Adrenal gland (tissue), 12 donors: ENCODE data around the gene CCDC146. TPM values are rescaled to one million over a fixed set of nuclear protein-coding genes. Genes with fewer than 3 reads are reported as not detected.
A peak's percentile ranks its signal among the peaks of the same experiment; 100 is the strongest.

Experiments
- DNase-seq, 7 donors: peaks; one replicate each; pipeline ENCODE4 v3.0.0-alpha.2; 2019 to 2020
- H3K27ac ChIP-seq, 5 donors: fragments of 200-600 bp; sonication (generic) in 4 of 5; 1 replicate in 3 of 5; 2 replicates in 2 of 5; pipeline versions ENCODE4 v1.5.1 to v1.8.0; 2016 to 2020; ENCODE audit warnings: mild to moderate bottlenecking in 1 of 5
- H3K27me3 ChIP-seq: fragments of 200-600 bp; 2 replicates; pipeline ENCODE4 v1.8.0; 2021
- H3K36me3 ChIP-seq, 2 donors: fragments of 200-600 bp; replicated peaks in 1 of 2; 1 replicate in 1 of 2; 2 replicates in 1 of 2; pipeline versions ENCODE4 v1.5.1 to v1.8.0; 2018 to 2022
- H3K4me1 ChIP-seq, 2 donors: fragments of 200-600 bp; replicated peaks in 1 of 2; 1 replicate in 1 of 2; 2 replicates in 1 of 2; pipeline versions ENCODE4 v1.5.1 to v1.8.0; 2018 to 2021
- H3K4me3 ChIP-seq, 4 donors: fragments of 200-600 bp; sonication (generic) in 3 of 4; one replicate each; pipeline ENCODE4 v1.5.1; 2016 to 2018
- H3K9me3 ChIP-seq, 3 donors: fragments of 200-600 bp; sonication (generic) in 1 of 3; replicated peaks in 1 of 3; 1 replicate in 2 of 3; 2 replicates in 1 of 3; pipeline versions ENCODE4 v1.5.1 to v1.8.0; 2016 to 2021
- CTCF ChIP-seq, 6 experiments: fragments of 450-650 bp in 4 of 6; fragments of 200-600 bp in 2 of 6; sonication (generic) in 1 of 6; IDR thresholded peaks; 1 replicate in 5 of 6; 2 replicates in 1 of 6; pipeline versions ENCODE4 v1.5.1 to v1.8.0; 2016 to 2021; ENCODE audit warnings: antibody characterized with exemption in 6 of 6, mild to moderate bottlenecking in 2 of 6, moderate library complexity in 1 of 6
- POLR2A ChIP-seq, 2 donors: fragments of 450-650 bp; IDR thresholded peaks; one replicate each; pipeline ENCODE4 v1.6.1; 2017; ENCODE audit warnings: antibody characterized with exemption in 2 of 2, mild to moderate bottlenecking in 2 of 2, moderate library complexity in 1 of 2
- WGBS, 4 donors: extraction: QIAGEN DNeasy Blood & Tissue Kit in 2 of 4; methylation state at CpG; one replicate each; pipeline versions ENCODE4 v1.1.5 to v1.1.7; 2013 to 2017; 5-methylcytosine and 5-hydroxymethylcytosine counted together
- intact Hi-C, 2 donors: fragments of 100-400 bp; cut with DNase I; formaldehyde crosslinking; loops; one replicate each; pipeline versions ENCODE4 v1.14.1 to v1.15.0; 2022 to 2023
- polyA plus RNA-seq, 3 donors: library from polyadenylated mRNA; stranded (reverse); fragments of 200-250 nt in 2 of 3; fragments of 350-450 nt in 1 of 3; fragmentation: Illumina TruSeq in 1 of 3; extraction: RNeasy Lipid Tissue Mini Kit (QIAGEN cat#74804) in 1 of 3; gene quantifications; one replicate each; pipeline ENCODE4 v1.2.3, GENCODE V29; 2013 to 2014
- total RNA-seq, 9 donors: library from RNA; depleted of rRNA in 4 of 9; stranded (reverse); fragments of >200 nt in 4 of 9; fragments of 120-200 nt in 1 of 9; fragmentation: NEBNext Ultra II Directional in 1 of 9; extraction: Animal tissue kit (Norgen Biotek cat#: 25700) in 1 of 9; gene quantifications; one replicate each; pipeline versions ENCODE4 v1.1.0 to v1.2.4, GENCODE V29; 2013 to 2023
- donor health status: healthy with polysubstance abuse.
- donor health status: Bipolar disorder and iron deficiency.
- donor health status: DM: yes; HTN: yes; CAD: no.
- donor health status: DM: no; HTN: no; CAD: no.
- donor health status: DM: no; HTN: no; CAD: no.
- donor health status: DM: yes; HTN: yes; CAD: no.

Gene CCDC146
- total and polyA plus RNA-seq, 12 donors, result 0.79 to 8.7 (median 5.1) TPM

GRCh38 chr7:77265666-77266065 is 143.3 kb downstream of the CCDC146 start:
- no peak overlapping the region for H3K4me3 ChIP-seq
- H3K27ac ChIP-seq, result no peak overlapping the region
- WGBS, 4 donors, result 76 to 80% (median 78%) methylated on average over 4 of the region's 4 CpGs
- no peaks in the 10 kb centered on the region for H3K27me3 ChIP-seq
- H3K36me3 ChIP-seq, result no peaks in the 10 kb centered on the region
- intact Hi-C loops, result no loop called here
- no peak for TF ChIP-seq CTCF (IDR thresholded peaks at IDR 0.05)
- no peak for TF ChIP-seq POLR2A (IDR thresholded peaks at IDR 0.05)
- peaks cover 0 to 5% of the 10 kb centered on the region in 2 donors for H3K4me1 ChIP-seq
- H3K9me3 ChIP-seq, result no peaks in the 10 kb centered on the region
- DNase-seq, result no peak

GRCh38 chr7:77266291-77266794 is 143.9 kb downstream of the CCDC146 start:
- peaks cover 0 to 5% of the 10 kb centered on the region in 2 donors for H3K4me1 ChIP-seq
- H3K9me3 ChIP-seq, result no peaks in the 10 kb centered on the region
- no peaks in the 10 kb centered on the region for H3K27me3 ChIP-seq
- no peak overlapping the region for H3K27ac ChIP-seq
- DNase-seq, result no peak
- WGBS, 4 donors, result 82 to 92% (median 87%) methylated on average over 2 of the region's 2 CpGs
- H3K4me3 ChIP-seq, result no peak overlapping the region
- H3K36me3 ChIP-seq, result no peaks in the 10 kb centered on the region
- intact Hi-C loops, result no loop called here
- TF ChIP-seq CTCF (IDR thresholded peaks at IDR 0.05), result no peak
- TF ChIP-seq POLR2A (IDR thresholded peaks at IDR 0.05), result no peak

GRCh38 chr7:77269360-77270093 is 147.1 kb downstream of the CCDC146 start:
- TF ChIP-seq CTCF (IDR thresholded peaks at IDR 0.05) (no peak), POLR2A (IDR thresholded peaks at IDR 0.05) (no peak)
- WGBS, 4 donors, result 61 to 70% (median 65%) methylated on average over 4 of the region's 4 CpGs
- Histone ChIP-seq H3K36me3 (no peaks in the 10 kb centered on the region), H3K27me3 (no peaks in the 10 kb centered on the region), H3K9me3 (no peaks in the 10 kb centered on the region), H3K4me3 (no peak overlapping the region), H3K27ac (peak overlapping the region in 1 of 5 donors; percentile 18), H3K4me1 (peaks cover 0 to 5% of the 10 kb centered on the region in 2 donors)
- intact Hi-C loops, result no loop called here
- DNase-seq, result peak in 3 of 7 donors; percentile 9 to 32 (median 12)

GRCh38 chr7:77270094-77270480 is 147.7 kb downstream of the CCDC146 start:
- intact Hi-C loops, result no loop called here
- WGBS, 4 donors, result 76 to 84% (median 82%) methylated on average over 1 of the region's 1 CpG
- Histone ChIP-seq H3K9me3 (no peaks in the 10 kb centered on the region), H3K4me1 (peaks cover 0 to 5% of the 10 kb centered on the region in 2 donors), H3K27ac (no peak overlapping the region), H3K27me3 (no peaks in the 10 kb centered on the region), H3K4me3 (no peak overlapping the region), H3K36me3 (no peaks in the 10 kb centered on the region)
- no peak for DNase-seq
- TF ChIP-seq POLR2A (IDR thresholded peaks at IDR 0.05), result no peak
- no peak for TF ChIP-seq CTCF (IDR thresholded peaks at IDR 0.05)
